Suprapubic skin (tissue), 3 donors: Measurements from ENCODE around the gene PRRG3.

Source experiments
- POLR2A ChIP-seq, 2 donors: fragments of 450-650 bp; IDR thresholded peaks; one replicate each; pipeline ENCODE4 v1.6.1; 2017; ENCODE audit warnings: antibody characterized with exemption in 2 of 2, mild to moderate bottlenecking in 2 of 2, moderate library complexity in 2 of 2
- TF ChIP-seq, protein P1 (sequence below), 2 donors: fragments of 200-600 bp in 1 of 2; fragments of 450-650 bp in 1 of 2; sonication (generic) in 1 of 2; IDR thresholded peaks; one replicate each; pipeline ENCODE4 v1.5.1; 2016 to 2019; ENCODE audit warnings: antibody characterized with exemption in 2 of 2, mild to moderate bottlenecking in 1 of 2, moderate library complexity in 1 of 2

DNA sequence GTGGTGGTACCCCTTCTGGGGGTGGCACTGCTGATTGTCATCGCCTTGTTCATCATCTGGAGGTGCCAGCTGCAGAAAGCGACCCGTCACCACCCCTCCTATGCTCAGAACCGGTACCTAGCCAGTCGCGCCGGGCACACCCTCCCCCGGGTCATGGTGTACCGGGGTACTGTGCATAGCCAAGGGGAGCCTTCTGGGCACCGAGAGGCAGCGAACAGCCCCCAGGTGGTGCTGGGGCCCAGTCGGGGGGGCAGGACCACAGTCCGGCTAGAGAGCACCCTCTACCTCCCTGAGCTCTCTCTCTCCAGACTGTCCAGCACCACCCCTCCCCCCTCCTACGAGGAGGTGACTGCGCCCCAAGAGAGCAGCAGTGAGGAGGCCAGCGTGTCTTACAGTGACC lies 5.3 kb downstream of the PRRG3 start:
- TF ChIP-seq POLR2A (IDR thresholded peaks at IDR 0.05): no peak
- TF ChIP-seq, protein P1, sequence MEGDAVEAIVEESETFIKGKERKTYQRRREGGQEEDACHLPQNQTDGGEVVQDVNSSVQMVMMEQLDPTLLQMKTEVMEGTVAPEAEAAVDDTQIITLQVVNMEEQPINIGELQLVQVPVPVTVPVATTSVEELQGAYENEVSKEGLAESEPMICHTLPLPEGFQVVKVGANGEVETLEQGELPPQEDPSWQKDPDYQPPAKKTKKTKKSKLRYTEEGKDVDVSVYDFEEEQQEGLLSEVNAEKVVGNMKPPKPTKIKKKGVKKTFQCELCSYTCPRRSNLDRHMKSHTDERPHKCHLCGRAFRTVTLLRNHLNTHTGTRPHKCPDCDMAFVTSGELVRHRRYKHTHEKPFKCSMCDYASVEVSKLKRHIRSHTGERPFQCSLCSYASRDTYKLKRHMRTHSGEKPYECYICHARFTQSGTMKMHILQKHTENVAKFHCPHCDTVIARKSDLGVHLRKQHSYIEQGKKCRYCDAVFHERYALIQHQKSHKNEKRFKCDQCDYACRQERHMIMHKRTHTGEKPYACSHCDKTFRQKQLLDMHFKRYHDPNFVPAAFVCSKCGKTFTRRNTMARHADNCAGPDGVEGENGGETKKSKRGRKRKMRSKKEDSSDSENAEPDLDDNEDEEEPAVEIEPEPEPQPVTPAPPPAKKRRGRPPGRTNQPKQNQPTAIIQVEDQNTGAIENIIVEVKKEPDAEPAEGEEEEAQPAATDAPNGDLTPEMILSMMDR (IDR thresholded peaks at IDR 0.05): no peak
